ENCODE data around the gene CSHL1.
"Not testable (repeated sequence)": the region's sequence is repeated elsewhere in the genome, so short reads cannot be mapped to it uniquely, and the experiment has no call there.

- not testable (repeated sequence) for TF ChIP-seq NR3C1 (IDR thresholded peaks at IDR 0.05); CTCF (IDR thresholded peaks at IDR 0.05); MAX (IDR thresholded peaks at IDR 0.05); RAD21 (conservative IDR thresholded peaks at IDR 0.05 in 1 of 2, IDR thresholded peaks at IDR 0.05 in 1 of 2); PHF8 (IDR thresholded peaks at IDR 0.05; ENCODE audit: borderline replicate concordance, low read depth); MAFK (IDR thresholded peaks at IDR 0.05; ENCODE audit: partially characterized antibody); EP300 (IDR thresholded peaks at IDR 0.05); CHD4 (IDR thresholded peaks at IDR 0.05; ENCODE audit: borderline replicate concordance); NFE2L2 (conservative IDR thresholded peaks at IDR 0.05; ENCODE audit: low read length)
Observed at GRCh38 chr17:63894821-63895220, 16.2 kb downstream of the CSHL1 start.

All from A549 (cell line).